Stimulated activated CD8-positive, alpha-beta memory T cell treated with anti-CD3 and anti-CD28 coated beads, Interleukin-12 subunit alpha, Interleukin-12 subunit beta, amount 100 ng/mL, for 24 hours (primary cell): Measurements from ENCODE around the gene JAK1.
"Not testable (repeated sequence)": the region's sequence is repeated elsewhere in the genome, so short reads cannot be mapped to it uniquely, and the experiment has no call there.

ENCODE experiments used
- DNase-seq: peaks from one replicate; pipeline ENCODE4 v3.0.0-alpha.2; 2020; ENCODE audit errors: extremely low read depth

Gene JAK1

DNA sequence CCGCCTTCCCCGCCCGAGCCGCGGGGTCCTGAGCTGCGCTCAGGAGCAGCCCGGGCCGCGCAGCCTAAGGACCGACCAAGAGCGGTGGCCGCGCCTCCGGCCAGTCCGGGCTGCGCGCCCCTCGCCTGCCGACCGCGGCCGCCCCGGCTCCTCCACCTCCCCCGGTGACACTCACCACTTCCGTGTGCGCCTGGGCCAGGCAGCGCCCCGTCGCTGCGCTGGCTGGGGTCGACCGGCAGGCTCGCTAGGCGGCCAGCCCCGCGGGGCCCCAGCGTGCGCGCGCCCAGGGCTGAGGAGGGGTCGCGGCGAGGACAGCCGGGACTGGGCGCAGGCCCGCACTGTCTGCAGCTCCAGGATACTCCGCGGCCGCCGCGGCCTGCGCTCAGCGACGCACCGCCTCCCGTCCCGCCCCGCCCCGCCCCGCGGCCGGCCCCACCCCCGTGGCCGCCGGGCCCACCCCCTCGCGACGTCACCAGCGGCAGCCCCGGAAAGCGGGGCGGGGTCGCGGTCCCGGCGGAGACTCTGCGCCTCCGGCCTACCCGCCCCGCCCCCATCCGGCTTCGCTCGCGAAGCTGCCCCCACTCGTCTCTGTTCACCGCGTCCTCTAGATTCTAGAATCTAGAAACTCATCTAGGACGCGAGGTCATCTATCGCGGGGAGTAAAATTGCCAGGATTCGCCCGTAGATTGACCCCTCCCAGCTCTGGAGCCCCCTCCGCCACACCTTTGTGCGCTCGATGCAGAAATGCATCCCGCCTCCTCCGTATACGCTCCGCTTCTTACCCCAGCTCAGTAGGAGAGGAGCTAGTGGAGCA, at the start of gene JAK1:
Gene JAK1 (minus strand): TSS at position 392 of the 814 bp plus-strand sequence. CDS start 80,285 bp downstream, outside the sequence.
- DNase-seq, result peak; percentile 79

DNA sequence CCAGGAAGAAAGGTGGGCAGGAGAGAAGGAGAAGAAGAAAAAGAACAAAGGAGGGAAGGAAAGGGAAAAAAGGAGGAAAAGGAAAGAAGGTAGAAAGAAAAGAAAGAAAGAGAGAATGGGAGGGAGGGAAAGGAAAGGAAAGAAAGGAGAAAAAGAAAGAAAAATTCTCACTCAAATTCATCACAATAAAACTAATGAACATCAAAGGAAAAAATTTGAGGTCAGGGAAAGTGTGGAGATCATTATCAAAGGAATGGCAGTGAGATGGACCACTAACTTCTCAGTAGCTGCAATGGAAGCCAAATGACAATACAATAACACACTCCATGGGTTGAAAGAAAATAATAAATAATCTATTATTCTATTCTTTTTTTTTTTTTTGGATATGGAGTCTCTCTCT, 48.0 kb upstream of the JAK1 start:
- DNase-seq, result no peak

DNA sequence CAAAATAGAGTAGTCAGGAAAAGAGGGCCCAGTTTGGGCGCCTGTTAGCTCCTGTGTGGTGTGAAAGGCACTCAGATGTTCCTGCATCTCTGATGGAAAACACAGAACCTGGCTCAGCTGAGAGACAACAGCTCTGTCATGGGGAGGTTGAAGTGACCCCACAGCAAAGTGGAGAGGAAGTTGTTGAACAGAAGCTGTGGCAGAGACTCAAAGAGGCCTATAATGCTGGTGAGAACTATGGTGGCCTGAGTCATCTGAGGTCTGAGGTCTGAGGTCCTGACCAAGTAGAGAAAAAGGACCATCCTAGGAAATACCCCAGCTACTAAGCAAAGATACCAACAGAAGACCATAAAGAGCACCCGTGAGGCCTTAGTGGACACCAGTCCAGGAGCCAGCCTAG, 45.6 kb upstream of the JAK1 start:
- no peak for DNase-seq

DNA sequence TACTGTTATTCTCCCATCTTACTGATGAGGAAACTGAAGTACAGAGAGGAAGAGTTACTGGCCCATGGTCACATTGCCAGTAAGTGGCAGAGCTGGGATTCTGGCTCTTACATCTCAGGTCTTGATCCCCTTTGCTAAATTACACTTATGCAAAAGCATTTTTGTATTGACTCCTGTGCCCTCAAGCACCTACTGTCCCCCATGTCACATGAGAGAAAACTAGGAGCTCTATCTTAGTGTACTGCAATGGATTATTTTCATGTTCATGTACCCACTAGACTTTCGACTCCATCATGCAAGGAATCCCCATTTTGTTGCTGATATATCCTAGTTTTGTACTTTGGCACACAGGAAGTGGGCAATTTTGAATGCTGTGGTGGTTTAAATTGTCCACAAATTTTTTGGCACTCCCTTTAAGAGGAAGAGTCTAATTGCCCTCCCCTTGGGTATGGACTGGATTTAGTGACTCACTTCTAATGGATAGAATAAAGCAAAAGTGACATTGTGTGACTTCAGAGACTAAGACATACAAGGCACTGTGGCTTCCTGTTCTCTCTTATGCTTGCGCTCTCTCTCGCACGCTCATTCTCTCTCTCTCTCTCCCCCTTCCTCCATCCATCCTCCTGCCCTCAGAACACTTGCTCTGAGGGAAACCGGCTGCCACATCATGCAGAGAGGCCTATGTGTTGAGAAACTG, 43.5 kb upstream of the JAK1 start:
- DNase-seq, result no peak

DNA sequence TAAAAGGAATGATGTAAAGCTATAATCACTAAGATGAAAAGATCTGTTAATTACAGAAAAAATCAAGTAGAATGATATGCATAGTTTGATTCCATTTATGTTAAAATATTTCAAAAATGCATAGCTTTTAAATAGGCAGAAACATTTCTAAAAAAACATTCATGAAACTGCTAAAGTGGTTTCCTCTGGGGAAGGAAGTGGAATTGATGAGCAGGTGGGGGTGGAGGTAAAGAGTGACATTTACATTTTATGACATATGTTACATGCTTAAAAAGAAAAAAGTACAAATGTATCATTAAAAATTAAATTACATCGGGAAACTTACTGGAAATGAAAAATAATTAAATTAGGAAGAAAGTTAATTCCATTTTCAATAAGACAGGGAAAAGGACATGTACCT, 42.8 kb upstream of the JAK1 start:
- DNase-seq, result no peak

DNA sequence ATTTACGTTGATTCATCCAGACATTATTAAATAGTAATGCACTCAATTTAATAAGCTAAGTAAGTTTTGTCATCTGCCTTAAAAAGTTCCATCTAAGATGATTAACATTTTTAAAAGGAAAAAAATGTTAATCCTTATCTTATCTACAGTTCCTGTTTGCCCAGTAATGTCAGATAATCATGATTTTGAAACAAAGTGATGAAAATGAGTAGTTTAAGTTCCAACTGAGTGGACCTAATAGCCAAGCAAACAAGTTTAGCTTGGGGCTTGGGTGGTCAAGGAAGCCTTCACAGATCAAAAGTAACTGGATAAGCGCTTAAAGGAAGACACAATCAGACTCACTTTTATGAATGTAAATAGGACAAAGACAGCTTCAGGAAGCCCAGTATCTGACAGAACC, 40.5 kb upstream of the JAK1 start:
- DNase-seq, result no peak

DNA sequence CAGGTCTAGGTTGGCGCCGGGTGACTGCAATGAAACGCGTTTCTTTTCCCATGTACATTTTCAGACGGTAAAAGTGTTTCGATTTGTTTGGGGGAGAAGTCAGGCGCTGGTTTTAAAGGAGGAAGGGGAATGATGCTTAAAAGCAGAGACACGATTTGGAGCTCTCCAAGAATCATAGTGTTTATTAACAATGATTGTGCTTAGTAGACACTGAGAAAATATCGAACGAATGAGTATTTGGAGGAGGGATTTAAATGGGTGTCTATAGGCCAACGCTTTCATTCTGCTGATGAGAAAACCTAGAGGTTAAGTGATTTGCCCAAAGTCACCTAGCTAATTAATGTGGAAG, 36.9 kb upstream of the JAK1 start:
- DNase-seq, result no peak

DNA sequence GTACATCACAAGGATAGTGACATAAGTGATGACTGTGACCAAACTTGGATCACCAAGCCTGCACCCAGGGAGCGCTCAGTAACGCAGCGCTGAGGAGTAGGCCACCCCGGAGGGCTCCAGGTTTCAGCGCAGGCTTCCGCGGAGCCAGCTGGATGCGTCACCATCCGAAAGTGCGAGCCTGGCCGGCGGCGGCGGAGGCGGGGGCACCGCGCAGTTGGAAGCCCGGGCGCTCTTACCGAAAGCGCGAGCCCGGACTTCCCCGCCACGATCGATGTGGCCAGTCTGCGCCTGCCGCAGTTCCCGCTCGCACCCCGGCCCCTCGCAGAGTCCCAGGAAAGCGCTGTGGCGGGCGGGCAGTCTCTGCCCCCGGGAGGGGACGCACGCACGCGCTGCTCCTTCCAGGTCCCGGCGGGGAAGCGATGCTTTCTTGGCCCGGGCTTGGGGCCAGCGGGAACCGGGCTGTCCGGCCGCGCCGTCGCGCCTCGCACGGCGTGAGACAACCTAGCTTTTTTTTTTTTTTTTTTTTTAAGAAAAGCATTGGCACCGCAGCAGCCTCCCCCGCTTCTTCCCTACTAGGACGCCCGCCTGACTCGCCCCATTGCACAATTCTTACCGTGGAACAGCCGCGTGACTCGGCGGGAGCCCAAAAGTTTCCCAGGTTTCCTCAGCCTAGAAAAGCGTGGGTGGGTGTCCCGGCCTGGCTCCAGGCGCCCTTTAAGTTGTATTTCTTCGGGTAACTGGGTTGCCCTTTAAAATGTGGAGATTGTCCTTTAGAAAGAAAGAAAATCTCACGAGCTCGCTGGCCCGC, 36.4 kb upstream of the JAK1 start:
- DNase-seq, result peak; percentile 25

DNA sequence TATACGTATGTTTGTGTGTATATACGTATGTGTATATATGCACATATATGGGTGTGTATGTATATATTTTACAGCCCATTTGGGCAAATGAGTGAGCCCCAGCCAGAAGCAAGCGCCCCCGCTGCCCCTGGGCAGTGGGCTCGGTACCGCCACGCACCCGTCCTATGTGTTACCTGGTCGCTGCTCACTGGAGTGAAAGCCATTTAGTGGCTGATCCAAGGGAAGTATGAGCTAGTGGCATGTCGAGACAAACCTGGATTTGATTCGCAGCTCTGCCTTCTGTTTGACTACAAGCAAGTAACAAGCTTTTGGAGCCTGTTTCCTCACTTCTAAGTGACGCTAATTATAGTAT, 35.8 kb upstream of the JAK1 start:
- no peak for DNase-seq

DNA sequence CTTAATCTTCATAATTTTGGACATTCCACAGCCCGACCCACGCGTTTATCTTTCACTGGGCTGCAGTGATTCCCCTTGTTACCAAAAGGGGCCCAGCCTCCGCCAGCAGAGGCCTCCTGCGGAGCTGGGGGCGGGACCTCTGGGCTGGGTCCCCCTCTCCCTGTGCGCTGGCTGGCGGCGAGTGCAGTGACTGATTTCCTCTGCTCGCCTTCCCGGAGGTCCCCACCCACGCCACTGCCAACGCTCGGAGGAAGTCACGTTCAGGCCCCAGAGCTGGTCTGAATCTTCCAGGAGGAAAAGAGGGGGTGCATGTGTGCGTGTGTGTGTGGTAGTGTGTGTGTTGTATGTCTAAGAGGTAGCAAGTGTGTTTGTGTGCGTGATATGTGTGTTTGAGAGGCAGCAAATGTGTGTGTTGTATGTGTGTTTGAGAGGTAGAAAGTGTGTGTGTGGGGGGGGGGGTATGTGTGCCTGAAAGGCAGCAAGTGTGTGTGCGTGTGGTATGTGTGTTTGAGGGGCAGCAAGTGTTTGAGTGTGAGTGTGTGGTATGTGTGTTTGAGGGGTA, 35.0 kb upstream of the JAK1 start:
- DNase-seq, result peak; percentile 58

DNA sequence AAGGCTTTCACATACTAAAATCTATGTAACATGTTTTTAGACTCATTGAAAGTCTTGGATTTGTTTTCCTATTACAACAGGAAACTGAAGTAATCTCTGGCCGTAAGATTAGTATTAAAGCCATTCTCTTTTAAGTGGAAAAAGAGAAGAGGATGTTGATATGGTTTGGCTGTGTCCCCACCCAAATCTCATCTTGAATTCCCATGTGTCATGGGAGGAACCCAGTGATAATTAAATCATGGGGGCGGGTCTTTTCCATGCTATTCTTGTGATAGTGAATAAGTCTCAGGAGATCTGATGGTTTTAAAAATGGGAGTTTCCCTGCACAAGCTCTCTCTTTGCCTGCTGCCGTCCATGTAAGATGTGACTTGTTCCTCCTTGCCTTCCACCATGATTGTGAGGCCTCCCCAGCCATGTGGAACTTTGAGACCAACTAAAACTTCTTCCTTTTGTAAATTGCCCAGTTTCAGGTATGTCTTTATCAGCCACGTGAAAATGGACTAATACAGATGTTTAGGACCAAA, 32.1 kb upstream of the JAK1 start:
- DNase-seq, result not testable (repeated sequence)

DNA sequence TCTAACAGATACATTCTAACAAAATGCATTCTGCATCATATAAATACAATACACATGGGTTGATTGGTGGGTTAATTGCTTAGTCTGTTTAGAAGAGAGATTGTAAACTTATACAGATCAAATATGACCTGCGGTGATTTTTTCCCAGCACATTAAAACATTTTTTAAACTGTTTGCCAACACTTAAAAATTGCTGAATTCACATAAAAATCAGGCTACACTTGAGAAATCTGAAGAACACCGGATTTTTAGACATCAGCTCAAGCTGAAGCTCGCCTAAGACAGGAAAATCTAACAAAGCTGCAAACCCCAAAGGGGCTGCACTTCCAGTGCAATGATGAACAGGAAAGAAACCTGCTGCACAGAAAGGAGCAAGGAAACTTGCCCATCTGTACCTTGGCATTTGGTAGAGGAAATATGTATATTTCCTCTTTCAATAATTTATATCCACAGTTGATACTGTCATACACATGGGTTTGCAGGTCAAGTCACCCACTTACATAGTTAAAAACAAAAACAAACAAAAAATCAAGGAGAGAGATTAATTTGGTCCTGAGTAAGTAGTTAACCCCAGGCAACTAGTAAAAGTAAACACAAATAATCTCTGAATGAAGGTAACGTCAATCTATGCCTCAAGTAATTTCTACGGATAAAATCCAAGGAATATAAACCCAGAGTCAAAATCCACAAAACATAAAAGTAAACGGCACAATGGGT, 30.4 kb upstream of the JAK1 start:
- no peak for DNase-seq

DNA sequence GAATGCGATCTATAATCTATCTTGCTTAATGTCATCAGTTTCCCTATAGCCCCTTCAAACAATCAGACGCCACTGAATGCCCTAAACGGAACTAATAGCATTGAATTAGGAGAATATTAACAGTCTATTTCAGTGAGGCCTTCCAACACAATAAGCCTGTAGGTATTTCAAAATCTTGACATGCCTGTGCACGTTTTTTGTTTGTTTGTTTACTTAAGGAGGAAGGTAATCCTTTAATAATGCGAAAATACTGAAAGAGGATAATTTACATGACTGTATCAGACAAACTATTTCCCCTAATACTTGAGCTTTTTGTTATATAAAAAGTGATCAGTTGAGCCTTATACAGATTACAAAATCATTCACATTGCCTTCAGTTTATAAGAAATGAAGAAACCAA, 29.0 kb upstream of the JAK1 start:
- no peak for DNase-seq

DNA sequence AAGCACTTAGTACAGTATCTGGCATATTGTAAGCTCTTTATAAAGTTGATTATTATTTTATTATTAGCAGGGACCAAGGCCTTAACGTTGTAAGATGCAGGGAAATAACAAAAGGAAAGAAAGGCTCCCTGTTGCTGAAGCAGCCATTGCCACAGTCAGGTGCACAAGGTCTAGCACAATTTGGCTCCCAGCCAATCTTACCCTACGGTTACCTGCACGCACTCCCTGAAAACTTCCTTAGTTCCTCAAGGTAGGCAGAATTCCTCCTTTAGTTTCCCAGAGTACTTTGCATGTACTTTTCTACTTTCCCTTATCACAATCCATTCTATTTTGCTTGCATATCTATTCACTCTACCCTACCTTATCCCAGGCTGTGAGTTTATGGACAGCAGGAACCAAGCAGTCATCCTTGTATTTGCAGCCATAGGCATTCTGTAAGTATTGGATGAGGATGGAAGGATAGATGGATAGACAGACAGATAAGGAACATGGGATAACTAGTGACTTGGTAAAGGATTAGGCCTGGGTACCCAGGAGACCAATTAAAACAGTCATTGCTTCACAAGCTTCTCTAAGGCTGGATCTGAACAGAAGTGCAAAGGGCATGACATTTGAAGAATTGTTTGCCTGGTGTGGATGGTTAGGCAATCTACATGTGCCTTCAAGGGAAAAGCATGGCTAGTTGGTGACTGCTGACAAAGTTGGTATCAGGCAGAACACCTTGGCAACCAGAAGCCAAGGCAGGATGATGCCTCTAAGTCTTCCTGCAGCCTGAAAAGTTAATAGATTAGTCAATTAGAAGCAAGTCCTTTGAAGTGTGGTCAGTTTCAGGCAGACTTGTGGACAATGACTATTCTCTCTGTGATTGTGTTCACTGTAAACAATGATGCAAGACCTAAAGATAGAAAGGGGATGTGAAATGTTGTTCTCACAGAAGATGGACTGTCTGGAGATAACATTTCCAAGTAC, 20.8 kb upstream of the JAK1 start:
- DNase-seq, result no peak

DNA sequence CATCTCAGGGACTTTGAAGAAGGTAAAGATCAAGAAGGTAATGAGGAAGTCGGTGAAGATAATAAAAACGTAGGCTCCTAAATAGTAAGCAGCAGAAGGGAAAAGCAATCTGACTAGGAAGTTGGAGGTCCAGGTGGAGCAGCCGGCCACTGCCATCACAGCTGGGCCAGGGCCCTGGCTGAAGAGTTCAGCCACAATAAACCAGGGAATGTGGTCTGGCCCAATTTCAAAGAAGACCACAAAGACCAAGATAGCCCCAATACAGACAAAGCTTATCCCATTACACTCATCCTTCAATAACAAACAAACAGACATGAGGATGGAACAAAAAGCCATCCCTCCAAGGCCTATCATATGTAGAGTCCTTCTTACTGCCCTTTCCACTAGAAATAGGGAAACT, 18.4 kb upstream of the JAK1 start:
- no peak for DNase-seq

DNA sequence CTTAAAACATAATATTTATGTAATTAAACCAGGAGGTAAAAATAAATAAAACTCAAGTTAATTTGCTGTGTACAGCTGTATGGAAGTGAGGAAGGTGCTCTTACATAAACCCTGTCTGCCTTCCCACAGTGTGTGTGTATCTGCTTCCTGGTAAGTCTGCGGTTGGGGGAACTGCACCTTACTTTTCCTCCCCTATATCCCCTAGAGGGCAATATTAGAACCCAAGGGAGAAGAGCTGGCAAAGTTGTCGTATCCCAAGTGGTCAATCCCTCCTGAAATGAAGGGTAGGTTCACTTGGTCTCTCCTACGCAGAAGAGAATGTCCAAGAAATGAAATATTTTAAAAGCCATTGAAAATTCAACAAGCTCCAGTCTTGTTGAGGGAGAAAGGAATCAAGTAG, 17.8 kb upstream of the JAK1 start:
- no peak for DNase-seq

DNA sequence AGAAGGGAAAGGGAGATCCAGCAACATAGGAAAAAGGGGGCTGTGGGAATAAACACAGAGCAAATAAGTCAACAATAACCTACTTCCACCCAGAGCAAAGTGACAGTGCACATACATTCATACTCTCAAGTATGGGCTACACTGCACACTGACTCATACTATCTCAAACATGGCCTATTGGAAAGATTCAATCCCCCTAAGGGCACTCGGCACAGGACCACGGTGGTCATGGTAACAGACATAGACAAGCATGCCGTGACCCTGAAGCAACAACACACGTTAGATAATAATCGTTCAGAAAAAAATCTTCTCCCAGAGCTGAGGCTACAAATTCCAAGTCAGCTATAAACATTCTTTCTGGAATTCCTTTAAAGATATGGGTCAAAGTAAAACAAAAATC, 16.8 kb upstream of the JAK1 start:
- no peak for DNase-seq

DNA sequence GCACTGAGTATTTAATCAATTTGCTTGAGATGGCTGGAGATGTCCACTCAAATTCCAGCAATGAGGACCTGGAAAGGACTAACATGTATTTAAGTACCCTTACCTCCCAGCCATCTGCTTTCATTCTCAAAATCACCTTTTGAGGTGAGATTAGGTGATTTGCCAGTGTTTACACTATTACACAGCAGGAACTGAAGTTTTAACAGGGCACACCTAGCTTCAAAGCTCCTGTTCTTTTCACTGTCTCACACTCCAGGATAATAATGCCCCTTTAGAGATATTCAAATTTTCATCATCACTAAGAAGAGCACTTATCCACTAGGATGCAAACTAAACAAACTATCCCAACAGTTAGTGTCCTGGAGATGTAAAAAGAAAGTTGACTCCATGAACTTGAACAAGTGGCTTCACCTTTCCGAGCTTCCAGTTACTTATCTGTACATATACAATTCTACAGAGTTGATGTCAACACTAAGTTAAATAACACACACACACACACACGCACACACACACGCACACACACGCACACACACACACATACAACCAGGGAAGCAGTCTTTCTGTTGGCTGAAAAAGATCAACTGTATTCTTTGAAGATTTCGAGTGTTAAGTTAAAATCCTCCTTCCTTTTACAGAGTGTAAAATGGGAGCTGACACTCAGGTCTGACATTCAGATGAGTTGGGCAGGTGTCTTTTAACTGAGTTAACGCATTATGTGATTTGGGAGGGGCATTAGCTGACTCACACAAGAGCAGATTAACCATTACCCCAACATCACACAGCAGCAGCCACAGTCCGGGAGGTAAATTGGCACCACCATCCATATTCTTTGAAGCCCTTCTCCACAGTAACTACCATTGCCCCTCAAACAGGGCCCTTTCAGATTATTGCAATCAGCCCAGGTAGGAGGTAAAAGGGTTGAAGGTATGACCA, 15.5 kb upstream of the JAK1 start:
- DNase-seq, result no peak
